NT2/D1 (cell line): ENCODE results near the gene GALNT9.

ENCODE experiments used
- SUZ12 ChIP-seq: IDR thresholded peaks from 2 replicates; pipeline ENCODE4 v1.6.1; 2011; ENCODE audit not compliant: insufficient read length, insufficient read depth; ENCODE audit errors: extremely low read depth
- YY1 ChIP-seq: IDR thresholded peaks from 2 replicates; pipeline ENCODE4 v1.6.1; 2011; ENCODE audit not compliant: insufficient read length, insufficient read depth
- ZNF274 ChIP-seq: IDR thresholded peaks from 2 replicates; pipeline ENCODE4 v1.6.1; 2011; ENCODE audit warnings: mild to moderate bottlenecking, low read depth, low read length

- no peak for TF ChIP-seq ZNF274
- no peak for TF ChIP-seq YY1
- no peak for TF ChIP-seq SUZ12
These were observed 64.2 kb downstream of the GALNT9 start for GRCh38 chr12:132265056-132265800.
